GM23248 (cell line): Measurements from ENCODE around the gene ERCC8.

Experiments used
- EZH2 ChIP-seq: fragments of 200-600 bp; sonication (generic); IDR thresholded peaks from 2 replicates; pipeline ENCODE4 v1.6.1; 2018; ENCODE audit warnings: antibody characterized with exemption, mild to moderate bottlenecking; ENCODE audit not compliant: insufficient read depth, poor library complexity, severe bottlenecking
- EZH2phosphoT487 ChIP-seq: fragments of 200-600 bp; sonication (generic); IDR thresholded peaks from 2 replicates; pipeline ENCODE4 v1.6.1; 2018; ENCODE audit warnings: antibody characterized with exemption, moderate library complexity, mild to moderate bottlenecking, low read depth; ENCODE audit not compliant: insufficient read depth

GRCh38 chr5:60852317-60852716 lies 92.6 kb downstream of the ERCC8 start:
- no peak for TF ChIP-seq EZH2
- no peak for TF ChIP-seq EZH2phosphoT487
